Nucleus accumbens (tissue), 56 donors: Measurements from ENCODE around the gene ABCG5.

ENCODE experiments used
- DNase-seq, 56 donors: peaks; one replicate each; lab custom pipeline; 2025; lab: John Stamatoyannopoulos, UW

ABCG5 gene

DNA sequence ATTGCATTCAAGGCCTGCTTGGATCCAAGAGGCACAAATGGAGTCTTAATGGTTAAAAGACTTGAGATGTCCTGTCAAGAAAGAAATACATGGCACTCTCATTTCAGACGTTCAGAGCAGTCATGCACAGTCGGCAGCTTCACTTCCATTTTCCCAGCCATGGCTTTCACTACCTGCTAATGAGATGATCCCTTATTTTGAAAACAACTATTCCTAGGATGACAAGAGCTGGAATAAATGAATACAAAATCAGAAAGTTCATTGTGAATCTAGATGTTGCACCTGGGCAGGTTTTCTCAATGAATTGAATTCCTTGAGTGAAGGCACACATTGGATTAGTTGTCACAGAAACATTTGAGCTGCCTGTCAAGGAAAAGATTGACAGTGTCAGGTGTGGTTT is 25.7 kb downstream of the ABCG5 start:
- DNase-seq: no peak

- no peak for DNase-seq
Observed at GRCh38 chr2:43812006-43812405, 26.6 kb downstream of the ABCG5 start.

DNA sequence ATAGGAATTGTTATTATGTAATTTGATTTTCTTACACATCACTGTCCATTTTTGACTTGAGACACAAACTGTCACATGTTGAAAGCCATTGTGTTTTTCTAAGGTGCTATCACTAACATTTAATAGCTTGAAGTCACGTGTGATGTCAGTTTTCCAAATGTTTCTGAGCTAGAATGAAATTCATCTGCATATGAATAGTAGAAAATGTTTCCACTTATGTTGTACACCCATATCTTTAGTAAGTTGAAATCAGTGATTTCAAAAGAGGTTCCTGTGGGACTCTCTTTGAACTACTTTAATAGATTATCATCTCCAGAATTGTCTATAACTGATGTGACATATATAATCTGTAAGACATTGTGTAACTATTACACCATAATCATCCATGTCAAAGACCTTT is 27.8 kb downstream of the ABCG5 start:
- DNase-seq: no peak

DNA sequence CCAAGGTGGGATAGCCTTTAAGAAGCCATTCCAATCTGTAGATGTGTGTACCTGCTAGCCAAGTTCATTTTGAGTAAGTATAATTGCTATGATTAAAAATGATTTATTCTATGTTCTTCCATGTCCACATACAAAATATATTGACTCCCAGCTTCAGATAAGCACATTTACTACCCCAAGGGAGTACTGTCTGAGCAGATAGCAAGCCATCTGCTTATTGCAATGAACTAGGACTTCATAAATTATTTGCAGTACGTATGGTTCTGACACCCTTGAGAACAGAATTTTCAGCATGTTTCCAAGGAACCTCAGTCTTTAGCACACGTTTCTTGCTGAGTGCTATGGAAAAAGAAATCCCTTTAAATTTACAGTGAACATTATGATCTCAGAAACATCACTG is 28.2 kb downstream of the ABCG5 start:
- no peak for DNase-seq

DNA sequence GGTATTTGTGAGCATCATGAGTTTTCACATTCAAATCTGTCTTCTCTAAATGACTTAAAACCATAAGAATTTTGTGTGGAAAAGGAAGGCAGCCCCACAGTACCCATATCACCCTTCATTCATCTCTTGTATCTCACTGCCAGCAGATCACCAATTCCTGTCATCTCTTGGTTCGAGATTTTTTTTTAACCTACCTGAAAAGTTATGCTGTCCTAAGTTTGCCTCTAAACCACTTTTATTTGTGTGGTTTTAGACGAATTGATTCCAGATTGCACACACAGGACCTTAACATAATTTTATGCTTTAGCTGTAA is 32.0 kb downstream of the ABCG5 start:
- no peak for DNase-seq

DNA sequence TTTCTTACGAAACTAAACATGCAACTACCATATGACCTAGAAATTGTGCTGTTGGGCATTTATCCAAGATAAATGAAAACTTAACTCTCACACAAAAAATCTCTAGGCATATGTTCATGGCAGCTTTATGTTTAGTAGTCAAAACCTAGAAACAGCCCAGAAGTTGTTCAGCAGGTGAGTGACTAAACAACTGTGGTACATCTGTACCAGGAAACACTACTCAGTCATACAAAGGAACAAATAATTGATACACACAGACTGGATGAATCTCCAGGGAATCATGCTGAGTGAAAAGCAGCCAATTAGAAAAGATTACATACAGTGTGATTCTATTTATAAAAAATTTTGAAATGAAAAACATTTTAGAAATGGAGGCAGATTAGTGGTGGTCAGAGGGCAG is 35.5 kb downstream of the ABCG5 start:
- DNase-seq: no peak

GRCh38 chr2:43802135-43802534 is 36.5 kb downstream of the ABCG5 start:
- no peak for DNase-seq

GRCh38 chr2:43800894-43801293 is 37.7 kb downstream of the ABCG5 start:
- no peak for DNase-seq

DNA sequence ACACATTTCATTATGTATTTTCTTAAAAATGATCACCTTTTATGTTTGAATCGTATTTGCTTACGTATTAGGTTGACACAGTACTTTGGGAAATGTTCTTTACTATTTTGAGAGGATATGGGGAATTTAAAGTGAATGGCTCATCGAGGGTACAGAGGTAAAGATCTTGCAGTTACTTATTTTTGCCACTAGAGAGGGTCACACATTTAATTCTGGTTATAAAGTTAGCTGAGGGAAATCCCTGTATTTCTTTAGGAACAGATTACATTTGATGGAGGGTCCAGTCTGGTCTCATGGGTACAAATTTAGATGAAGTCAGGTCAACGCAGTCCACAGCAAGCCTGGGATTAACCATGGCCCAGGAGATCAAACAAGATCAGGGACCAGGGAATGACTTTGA is 40.3 kb downstream of the ABCG5 start:
- no peak for DNase-seq

- DNase-seq: no peak
Observed at GRCh38 chr2:43796206-43796605, 42.4 kb downstream of the ABCG5 start.

DNA sequence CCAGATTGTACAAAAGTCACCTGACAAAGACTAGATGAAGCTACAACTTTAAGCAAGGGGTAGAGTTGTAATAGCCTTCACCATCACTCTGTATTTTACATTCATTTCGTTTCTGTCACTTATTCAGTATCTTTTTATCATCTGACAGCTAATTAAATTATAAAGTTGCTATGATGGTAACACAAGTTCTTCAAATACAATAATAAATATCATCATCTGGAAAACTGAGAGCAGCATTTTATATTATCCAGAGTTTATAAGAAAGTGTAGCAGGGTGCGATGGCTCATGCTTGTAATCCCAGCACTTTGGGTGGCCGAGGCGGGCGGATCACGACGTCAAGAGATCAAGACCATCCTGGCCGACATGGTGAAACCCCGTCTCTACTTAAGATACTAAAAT is 43.7 kb downstream of the ABCG5 start:
- DNase-seq: no peak

DNA sequence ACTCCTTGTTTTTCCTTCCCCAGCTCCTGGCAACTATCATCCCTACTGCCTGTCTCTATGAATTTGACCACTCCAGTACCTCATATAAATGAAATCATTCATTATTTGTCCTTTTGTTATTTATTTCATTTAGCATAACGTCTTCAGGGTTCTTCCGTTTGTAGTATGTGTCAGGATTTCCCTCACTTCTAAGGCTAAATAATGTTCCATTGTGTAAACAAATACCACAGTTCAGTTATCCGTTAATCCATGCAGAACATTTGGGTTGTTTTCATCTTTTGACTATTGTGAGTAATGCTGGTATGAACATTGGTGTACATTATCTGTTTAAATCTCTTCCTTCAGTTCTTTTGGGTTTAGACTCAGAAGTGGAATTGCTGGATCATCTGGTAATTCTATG is 46.0 kb downstream of the ABCG5 start:
- no peak for DNase-seq

GRCh38 chr2:43791035-43791765 is 47.4 kb downstream of the ABCG5 start:
- no peak for DNase-seq

DNA sequence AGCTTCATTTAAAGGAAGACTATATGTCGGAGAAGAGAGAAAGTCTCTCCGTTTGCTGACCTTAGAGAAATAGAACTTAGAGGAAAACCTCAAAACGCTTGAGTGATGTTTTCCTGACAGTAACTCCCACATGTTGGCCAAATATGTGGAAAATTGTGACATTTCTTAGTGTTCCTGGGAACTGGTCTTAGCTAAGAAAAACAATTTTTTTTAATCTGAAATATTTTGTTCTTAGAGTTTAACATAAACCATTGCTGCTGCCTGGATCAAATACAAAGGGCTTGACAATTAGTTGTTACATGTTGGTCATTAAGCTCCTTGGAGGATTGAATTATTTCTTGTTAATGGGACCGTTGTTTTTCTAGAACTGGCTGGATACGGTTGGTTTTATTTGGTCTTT is 48.5 kb downstream of the ABCG5 start:
- DNase-seq: no peak

DNA sequence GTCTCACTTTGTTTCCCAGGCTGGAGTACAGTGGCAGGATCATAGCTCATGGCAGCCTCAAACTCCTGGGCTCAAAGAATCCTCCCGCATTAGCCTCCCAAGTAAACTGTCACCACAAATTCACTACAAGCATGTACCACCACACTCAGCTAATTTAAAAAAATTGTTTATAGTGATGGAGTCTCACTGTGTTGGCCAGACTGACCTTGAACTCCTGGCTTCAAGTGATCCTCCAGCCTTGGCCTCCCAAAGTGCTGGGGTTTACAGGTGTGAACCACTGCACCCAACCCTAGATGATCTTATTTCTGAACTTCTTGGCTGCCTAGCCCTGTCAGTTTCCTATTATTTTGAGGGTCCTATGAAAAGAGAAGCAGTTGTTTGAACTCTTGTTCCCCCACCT is 50.0 kb downstream of the ABCG5 start:
- DNase-seq: no peak

DNA sequence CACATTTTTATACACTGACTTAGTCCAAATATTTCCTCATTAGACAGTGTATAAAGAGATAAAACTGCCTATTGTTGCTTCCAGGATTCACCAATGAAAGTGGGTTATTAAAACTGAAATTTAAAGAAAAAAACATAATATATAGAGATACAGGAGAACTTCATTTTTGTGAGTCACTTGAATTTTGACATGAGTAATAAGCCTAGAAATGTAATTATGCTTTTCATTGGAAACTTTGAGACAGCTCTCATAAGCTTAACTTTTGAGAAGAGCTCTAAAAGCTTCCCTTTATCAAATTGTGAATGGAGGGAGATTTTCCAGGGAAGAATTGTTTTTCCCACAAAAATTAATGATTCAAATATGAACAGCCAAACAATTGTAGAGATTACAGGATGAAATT is 50.7 kb downstream of the ABCG5 start:
- no peak for DNase-seq

GRCh38 chr2:43778233-43778632 is 60.4 kb downstream of the ABCG5 start:
- DNase-seq: no peak

GRCh38 chr2:43777306-43777926 is 61.2 kb downstream of the ABCG5 start:
- no peak for DNase-seq

DNA sequence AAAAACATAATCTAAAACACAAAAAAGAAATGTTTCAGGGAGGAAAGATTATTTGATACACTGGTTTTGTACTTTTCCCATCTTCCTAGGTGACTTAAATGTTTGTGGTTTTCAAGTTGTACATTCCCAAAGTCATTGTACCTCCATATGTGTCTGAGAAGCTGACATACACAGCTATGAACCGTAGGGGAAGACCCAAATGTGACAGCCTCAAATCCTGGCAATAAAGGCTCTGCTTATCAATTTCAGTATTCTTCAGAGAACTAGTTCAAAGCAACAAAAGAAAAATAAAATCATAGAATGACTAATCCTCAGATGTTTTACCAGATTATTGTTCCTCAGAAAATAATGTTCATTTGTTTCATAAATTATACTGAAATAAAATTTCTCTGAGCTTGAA is 62.3 kb downstream of the ABCG5 start:
- no peak for DNase-seq

- no peak for DNase-seq
Observed at GRCh38 chr2:43774617-43775016, 64.0 kb downstream of the ABCG5 start.

- DNase-seq: peak; percentile 15 to 92 (median 77)
Observed at GRCh38 chr2:43773876-43774613, 64.6 kb downstream of the ABCG5 start, which contains the start of gene DYNC2LI1. Gene DYNC2LI1 (plus strand): TSS chr2:43774039. CDS start chr2:43774139, 100 bp downstream.

DNA sequence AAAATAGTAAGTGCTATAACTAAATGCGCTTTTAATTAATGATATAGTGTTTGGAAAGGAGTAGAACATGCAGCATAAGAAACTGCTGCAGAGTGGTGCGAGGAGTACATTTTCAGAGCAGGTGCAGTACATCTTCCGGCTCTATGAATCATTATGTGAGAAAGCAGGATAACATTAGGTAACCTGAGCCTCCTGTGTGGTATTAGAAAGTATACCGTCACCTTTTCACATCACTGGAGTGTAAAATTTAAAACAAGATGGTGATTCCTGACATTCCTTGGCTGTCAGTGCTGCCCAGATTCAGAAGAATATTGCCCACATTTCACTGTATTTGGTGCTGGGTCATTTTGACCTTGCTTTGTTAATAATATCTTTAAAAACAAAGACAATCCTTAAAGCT is 72.6 kb downstream of the ABCG5 start:
- DNase-seq: no peak
